Activated CD4-positive, alpha-beta T cell treated with anti-CD3 and anti-CD28 coated beads, Interleukin-2, amount 50 U/mL, for 1 hour (primary cell): ENCODE results near the gene RMP24.
"Not testable (repeated sequence)": the region's sequence is repeated elsewhere in the genome, so short reads cannot be mapped to it uniquely, and the experiment has no call there.

ENCODE experiments used
- DNase-seq: peaks from one replicate; pipeline ENCODE4 v3.0.0-alpha.2; 2020

The RMP24 gene

GRCh38 chr18:35968278-35968880 is 4.1 kb upstream of the RMP24 start:
- no peak for DNase-seq

DNA sequence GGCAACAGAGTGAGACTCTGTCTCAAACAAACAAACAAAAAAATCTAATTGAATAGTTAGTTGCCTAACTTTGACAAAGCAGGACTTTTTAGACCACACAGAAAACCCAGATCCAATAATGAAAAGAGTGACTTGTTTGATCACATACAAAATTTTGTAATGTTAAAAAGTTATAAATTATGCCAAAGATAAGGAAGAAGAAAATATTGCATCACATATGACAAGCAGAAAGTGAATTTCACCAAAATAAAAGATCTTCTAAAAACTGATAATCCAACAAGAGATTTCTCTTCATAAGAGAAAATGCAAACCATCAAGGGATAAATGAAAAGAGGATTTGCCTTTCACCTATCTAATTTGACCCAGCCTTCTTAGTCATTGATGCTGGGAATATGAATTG is 2.8 kb upstream of the RMP24 start:
- no peak for DNase-seq

GRCh38 chr18:35971661-35972196 is 750 bp upstream of the RMP24 start:
- no peak for DNase-seq

DNA sequence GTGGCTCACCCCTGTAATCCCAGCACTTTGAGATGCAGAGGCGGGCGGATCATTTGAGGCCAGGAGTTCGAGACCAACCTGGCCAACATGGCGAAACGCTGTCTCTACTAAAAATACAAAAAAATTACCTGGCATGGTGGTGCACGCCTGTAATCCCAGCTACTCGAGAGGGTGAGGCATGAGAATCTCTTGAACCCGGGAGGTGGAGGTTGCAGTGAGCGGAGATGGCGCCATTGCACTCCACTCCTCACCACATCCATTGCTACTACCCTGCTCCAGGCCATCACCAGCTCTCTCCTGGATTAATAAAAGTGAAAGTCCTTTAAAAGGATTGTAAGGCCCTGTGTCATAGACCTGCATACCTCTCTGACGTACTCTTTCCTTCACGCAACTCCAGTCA is 1.2 kb downstream of the RMP24 start:
- DNase-seq, result no peak

- no peak for DNase-seq
Observed at GRCh38 chr18:35974181-35974580, 1.7 kb downstream of the RMP24 start.

- DNase-seq, result no peak
Observed at GRCh38 chr18:35979112-35979511, 6.6 kb downstream of the RMP24 start.

- DNase-seq, result no peak
Observed at GRCh38 chr18:35982409-35983114, 10.1 kb downstream of the RMP24 start.

- no peak for DNase-seq
Observed at GRCh38 chr18:35983147-35983546, 10.7 kb downstream of the RMP24 start.

DNA sequence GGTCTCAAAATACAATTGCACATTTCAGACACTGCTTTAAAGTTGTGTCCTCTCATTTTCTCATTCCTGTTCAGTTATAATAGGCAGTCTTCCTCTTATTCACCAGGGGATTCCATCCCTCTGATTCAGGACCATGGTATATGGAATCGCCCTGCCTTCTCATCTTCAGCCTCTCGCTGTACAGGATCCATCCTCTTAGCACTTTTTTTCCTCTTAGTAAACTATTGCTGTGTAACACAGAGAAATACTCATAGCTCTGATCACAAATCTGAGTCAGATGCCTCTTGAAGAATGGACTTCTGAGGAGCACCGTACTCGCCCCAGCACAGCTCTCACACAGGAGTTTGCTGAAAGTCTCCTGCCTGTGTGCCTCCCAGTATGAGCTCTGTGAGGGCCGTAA is 11.3 kb downstream of the RMP24 start:
- DNase-seq, result no peak

- DNase-seq, result no peak
Observed at GRCh38 chr18:35991696-35992095, 19.2 kb downstream of the RMP24 start.

DNA sequence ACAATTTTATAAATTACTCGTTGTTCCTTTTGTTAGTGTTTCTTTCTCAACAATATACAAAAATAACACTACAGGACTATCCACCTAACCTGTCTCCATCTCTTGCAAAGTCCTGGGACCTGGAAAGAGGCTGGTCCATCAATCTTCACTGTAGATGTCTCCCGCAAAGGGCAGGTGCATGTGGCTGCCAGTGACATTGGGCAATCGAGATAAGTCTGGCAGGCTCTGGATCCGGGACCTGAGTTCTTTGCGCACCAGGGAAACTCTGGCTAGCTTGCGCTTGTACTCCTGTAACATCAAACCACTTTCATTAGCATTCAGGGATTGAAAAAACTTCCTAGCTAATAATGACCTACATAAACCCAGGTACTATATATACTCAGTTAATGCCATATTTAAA is 20.5 kb downstream of the RMP24 start:
- no peak for DNase-seq

DNA sequence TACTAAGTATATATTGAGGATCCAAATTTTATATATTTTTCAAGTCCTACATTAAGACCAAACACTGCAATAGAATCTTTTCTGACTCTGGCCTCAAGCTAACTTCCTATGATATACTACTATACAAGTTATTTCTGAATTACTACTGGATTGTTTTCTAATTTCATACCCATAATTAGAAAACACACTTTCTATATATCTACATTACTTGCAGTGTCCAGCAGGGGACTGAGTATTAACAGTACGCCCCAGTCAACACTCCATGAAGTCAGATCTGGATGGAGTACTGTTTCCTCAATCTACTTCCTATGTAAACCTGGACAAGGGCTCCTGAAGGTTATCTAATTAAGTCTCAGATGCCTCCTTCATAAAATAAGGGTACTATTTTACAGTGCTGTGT is 26.5 kb downstream of the RMP24 start:
- DNase-seq, result no peak

GRCh38 chr18:35999925-36000324 is 27.4 kb downstream of the RMP24 start:
- no peak for DNase-seq

DNA sequence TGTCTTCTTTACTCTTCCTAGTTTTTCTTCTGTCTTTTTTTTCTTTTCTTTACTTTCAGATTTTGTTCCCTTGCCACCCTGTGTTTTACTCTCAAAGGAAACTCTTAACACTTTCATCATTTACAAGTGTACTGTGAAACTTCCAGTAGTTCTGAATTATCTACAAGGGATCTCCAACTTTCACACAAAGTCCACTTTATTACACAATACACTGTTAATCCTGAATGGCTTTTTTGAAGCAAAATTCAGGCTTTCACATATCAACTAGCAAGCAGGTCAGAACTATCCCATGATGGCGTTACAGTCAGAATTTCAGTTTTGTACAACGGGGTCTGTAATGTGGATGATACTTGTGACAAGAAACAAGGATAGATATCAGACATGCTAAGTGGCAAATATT is 34.5 kb downstream of the RMP24 start:
- DNase-seq, result no peak

DNA sequence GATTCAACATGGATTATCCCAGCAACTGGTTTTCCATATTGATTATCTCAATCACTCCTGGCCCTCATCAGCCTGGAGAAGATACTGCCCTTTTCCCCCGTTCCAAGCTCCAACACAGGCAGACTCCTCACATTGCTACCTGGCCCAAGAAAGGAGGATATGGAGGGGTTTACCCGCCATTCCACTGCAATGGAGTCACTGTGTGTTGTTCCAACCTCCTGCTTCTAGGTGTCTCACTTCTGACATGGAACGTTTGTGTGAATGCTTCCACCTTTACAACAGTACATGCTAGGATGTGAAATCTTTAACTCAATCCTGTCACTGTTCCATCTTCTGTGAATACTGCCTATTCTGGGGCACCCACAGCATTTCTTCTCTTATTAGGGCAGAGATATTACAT is 36.7 kb downstream of the RMP24 start:
- DNase-seq, result no peak

DNA sequence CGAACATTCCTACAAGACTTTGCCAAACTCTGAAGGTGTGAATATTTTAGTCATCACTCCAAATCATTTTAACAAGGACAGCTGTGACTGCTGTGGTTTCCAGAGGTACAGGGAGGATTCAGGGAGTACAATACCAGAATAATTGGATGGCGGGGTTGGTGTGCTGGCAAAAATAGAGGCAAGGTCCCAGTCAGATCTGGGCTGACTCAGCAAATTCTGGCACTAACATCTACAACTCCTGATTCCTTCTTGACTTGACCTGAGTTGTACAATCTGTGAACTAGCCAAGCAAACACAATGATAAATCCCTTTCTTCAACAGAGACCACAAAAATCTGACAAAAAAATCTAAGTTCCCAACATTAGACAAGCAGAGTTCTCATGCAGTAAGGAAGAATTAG is 40.4 kb downstream of the RMP24 start:
- no peak for DNase-seq

GRCh38 chr18:36015629-36016028 is 43.1 kb downstream of the RMP24 start:
- no peak for DNase-seq

- DNase-seq, result no peak
Observed at GRCh38 chr18:36017232-36017631, 44.8 kb downstream of the RMP24 start.

- DNase-seq, result no peak
Observed at GRCh38 chr18:36020174-36020711, 47.8 kb downstream of the RMP24 start.

GRCh38 chr18:36023336-36023735 is 50.9 kb downstream of the RMP24 start:
- DNase-seq, result no peak

DNA sequence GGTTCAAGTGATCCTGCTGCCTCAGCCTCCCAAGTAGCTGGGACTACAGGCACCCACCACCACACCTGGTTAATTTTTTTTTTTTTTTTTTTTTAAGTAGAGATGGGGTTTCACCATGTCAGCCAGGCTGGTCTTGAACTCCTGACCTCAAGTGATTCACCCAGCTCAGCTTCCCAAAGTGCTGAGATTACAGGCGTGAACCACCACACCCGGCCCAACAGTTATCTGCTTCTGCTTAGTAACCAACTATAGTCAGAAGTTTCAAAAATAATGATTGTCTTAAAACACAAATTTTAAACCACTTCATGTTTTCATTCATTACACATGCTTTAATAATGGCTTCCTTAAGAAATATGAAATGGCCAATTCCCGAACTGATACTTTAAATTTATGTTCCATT is 51.8 kb downstream of the RMP24 start:
- DNase-seq, result not testable (repeated sequence)

DNA sequence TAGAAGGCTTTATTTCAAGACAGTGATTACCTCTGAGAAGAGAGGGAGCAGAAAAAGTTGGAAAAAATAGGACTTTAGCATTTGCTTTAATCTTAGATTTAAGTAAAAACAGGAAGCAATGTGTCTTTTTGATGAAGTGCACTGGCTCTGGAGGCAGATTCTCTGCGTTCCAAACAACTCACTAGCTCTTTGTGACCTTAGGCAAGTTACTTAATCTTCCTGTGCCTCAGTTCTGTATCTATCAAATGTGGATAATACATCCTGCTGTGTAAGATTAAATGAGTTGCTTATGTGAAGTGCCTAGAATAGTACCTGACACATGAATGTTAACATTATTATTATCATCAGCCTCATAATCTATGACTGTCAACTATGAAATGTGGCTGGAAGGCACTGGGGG is 52.5 kb downstream of the RMP24 start:
- no peak for DNase-seq

GRCh38 chr18:36028859-36029258 is 56.4 kb downstream of the RMP24 start:
- DNase-seq, result no peak
